Measurements from ENCODE around the gene NFAT5. TPM values are rescaled to one million over a fixed set of nuclear protein-coding genes. Genes with fewer than 3 reads are reported as not detected.

The NFAT5 gene
- total RNA-seq, 1 experiment from 2014 or later = 57.9 TPM

DNA sequence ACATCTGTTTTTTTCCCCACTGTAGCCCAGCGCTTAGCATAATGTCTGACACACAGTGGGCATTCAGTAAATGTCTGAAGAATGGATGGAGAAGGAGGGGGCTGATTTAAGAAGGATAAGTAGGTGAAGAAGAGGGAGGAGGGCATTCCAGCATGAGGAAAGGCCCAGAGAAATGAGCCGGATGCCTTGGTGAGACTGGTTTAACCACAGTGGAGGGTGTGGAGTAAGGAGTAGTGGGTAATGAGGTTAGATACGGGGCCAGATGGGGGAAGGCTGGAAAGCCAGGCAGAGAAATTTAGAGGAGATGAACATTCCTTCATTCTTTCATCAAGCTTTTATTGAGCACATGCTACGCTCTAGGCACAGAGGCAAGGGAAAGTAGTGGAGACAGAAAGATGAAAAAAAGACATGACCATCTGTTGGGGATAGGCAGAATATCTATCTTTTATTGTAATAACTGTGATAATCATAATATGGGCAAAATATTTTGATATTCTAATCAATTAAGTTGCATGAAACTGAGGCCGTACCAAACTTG is 43.7 kb upstream of the NFAT5 start:
- TF ChIP-seq, protein P1, sequence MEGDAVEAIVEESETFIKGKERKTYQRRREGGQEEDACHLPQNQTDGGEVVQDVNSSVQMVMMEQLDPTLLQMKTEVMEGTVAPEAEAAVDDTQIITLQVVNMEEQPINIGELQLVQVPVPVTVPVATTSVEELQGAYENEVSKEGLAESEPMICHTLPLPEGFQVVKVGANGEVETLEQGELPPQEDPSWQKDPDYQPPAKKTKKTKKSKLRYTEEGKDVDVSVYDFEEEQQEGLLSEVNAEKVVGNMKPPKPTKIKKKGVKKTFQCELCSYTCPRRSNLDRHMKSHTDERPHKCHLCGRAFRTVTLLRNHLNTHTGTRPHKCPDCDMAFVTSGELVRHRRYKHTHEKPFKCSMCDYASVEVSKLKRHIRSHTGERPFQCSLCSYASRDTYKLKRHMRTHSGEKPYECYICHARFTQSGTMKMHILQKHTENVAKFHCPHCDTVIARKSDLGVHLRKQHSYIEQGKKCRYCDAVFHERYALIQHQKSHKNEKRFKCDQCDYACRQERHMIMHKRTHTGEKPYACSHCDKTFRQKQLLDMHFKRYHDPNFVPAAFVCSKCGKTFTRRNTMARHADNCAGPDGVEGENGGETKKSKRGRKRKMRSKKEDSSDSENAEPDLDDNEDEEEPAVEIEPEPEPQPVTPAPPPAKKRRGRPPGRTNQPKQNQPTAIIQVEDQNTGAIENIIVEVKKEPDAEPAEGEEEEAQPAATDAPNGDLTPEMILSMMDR (IDR thresholded peaks at IDR 0.05; ENCODE audit: unreplicated experiment) = no peak
- intact Hi-C loops (cut with micrococcal nuclease; ENCODE audit: unreplicated experiment) = no loop called here
- BruUV-seq (replicated peaks) = no TSS peak
- Mint-ChIP-seq H3K9me3 (ENCODE audit: low read depth, unreplicated experiment) (peaks cover 3% of the 10 kb centered on the region), H3K4me1 (ENCODE audit: low read depth, unreplicated experiment) (peaks cover 8% of the 10 kb centered on the region), H3K27ac (ENCODE audit: unreplicated experiment) (no peak overlapping the region), H3K27me3 (ENCODE audit: unreplicated experiment) (no peaks in the 10 kb centered on the region), H3K4me3 (ENCODE audit: low read depth, unreplicated experiment) (no peak overlapping the region), H3K36me3 (ENCODE audit: insufficient read depth, unreplicated experiment) (no peaks in the 10 kb centered on the region)
- CTCF ChIA-PET = interaction anchor here (0.5 kb wide), 1 partner anchor 84 kb away, joined by 3 read pairs; no protein-coding TSS in a partner anchor
- DNase-seq = no peak

DNA sequence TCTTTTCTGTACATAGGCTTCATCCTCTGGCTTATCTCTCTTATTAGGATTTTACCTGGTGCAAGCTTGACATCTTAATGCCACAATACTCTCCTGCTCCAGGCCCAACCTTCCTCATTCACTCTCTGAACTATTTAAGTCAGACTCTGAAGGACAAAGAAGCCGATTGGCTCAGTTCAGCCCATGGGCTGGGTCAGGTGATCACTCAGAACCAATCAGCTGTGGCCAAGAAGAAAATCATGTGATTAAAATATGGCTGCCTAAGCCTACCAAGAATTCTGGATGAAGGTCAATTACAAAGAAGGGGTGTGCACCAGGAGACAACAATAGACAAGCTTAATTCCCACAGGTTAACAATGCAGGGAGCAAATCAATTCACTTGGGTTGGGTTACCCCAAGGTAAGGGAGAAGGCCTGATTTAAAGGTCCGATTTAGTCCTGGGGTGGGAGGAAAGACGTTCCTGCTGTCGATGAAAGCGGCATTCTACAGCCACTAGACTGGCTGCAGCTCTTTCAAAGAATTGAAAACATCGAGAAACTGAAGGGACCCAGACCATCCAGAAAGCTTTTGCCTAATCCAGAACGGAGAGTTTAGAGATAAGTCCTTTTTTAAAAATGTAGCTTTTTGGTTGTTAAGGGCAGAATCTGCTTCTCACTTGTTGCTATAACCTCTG is 42.9 kb upstream of the NFAT5 start:
- intact Hi-C loops (cut with micrococcal nuclease; ENCODE audit: unreplicated experiment) = no loop called here
- BruUV-seq (replicated peaks) = no TSS peak
- Mint-ChIP-seq H3K27ac (ENCODE audit: unreplicated experiment) (no peak overlapping the region), H3K36me3 (ENCODE audit: insufficient read depth, unreplicated experiment) (no peaks in the 10 kb centered on the region), H3K9me3 (ENCODE audit: low read depth, unreplicated experiment) (peaks cover 3% of the 10 kb centered on the region), H3K4me3 (ENCODE audit: low read depth, unreplicated experiment) (no peak overlapping the region), H3K27me3 (ENCODE audit: unreplicated experiment) (no peaks in the 10 kb centered on the region), H3K4me1 (ENCODE audit: low read depth, unreplicated experiment) (peaks cover 8% of the 10 kb centered on the region)
- TF ChIP-seq, protein P1 (IDR thresholded peaks at IDR 0.05; ENCODE audit: unreplicated experiment) = no peak
- DNase-seq = no peak
- CTCF ChIA-PET = no interaction called here

DNA sequence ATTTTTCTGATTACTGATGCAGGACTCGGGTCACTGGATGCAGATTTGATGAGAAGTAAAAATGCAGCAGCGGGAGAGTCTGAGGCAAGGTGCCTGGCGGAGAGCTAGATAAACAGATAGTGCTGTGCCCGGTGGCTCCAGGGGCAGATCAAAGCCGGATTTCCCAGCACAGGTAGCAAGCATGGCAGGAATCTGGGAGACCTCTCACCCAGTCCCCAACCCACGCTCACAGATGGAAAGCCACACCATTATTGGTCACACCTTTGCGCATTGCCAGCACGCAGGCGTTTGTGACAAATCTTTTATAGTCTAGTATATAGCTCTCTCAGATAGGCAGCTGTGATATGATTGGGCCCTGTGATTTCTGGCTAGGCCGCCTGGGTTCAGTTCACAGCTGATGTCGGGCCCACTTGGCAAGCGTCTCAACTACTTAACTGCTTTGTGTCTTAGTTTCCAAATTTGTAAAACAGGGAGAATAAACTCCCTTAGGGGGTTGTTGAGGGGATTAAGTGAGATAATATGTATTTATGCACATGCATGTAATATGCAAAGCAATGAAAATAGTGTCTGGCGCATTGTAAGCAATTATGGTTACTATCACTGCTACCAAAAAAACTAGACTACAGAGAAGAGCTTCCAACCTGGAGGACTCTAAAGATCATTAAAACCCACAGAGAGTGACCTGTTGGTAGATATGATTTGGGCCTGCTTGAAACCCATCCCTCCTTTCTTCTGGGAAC is 42.0 kb upstream of the NFAT5 start:
- no peak overlapping the region for H3K4me3 Mint-ChIP-seq (ENCODE audit: low read depth, unreplicated experiment)
- CTCF ChIA-PET = no interaction called here
- BruUV-seq (replicated peaks) = no TSS peak
- no peaks in the 10 kb centered on the region for H3K36me3 Mint-ChIP-seq (ENCODE audit: insufficient read depth, unreplicated experiment)
- DNase-seq = no peak
- H3K27me3 Mint-ChIP-seq (ENCODE audit: unreplicated experiment) = no peaks in the 10 kb centered on the region
- no peak overlapping the region for H3K27ac Mint-ChIP-seq (ENCODE audit: unreplicated experiment)
- peaks cover 8% of the 10 kb centered on the region for H3K4me1 Mint-ChIP-seq (ENCODE audit: low read depth, unreplicated experiment)
- intact Hi-C loops (cut with micrococcal nuclease; ENCODE audit: unreplicated experiment) = no loop called here
- TF ChIP-seq, protein P1 (IDR thresholded peaks at IDR 0.05; ENCODE audit: unreplicated experiment) = no peak
- peaks cover 3% of the 10 kb centered on the region for H3K9me3 Mint-ChIP-seq (ENCODE audit: low read depth, unreplicated experiment)

DNA sequence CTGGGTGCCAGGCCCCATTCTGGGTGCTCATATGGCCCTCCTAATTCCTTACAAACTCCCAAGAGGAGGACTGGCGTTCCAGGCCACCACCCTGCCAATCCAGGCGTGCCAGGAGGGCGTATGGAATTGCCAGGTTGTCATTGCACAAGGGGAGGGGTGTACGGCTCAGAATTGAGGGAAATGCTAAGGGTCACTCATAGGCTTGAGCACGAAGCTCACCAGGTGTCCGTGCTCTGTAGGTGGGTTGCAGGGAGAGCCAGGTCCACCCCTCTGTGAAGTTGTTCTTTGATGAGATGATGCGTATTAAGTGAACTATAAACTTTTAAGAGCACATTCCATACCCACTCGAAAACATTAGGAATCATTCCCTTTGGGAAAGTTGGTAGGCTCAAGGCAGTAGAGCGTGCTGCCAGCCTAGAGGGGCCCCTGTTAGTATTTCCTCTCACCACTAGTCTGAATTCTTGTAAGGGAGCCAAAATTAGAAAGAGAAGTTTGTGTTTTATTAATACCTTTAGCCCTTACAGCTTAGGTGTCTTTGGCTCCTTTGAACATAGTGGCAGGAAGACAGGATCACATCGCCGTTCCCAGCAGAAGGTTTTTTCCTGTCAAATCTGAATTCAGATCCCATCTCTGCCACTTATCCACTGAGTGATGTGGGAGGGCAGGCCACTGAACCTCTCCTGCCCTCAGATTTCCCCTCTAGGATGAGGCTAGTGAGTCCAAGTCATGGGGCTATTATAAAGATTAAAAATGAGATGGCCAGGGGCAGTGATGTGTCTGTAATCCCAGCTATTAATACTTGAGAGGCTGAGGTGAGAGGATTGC is 38.7 kb upstream of the NFAT5 start:
- TF ChIP-seq, protein P1 (IDR thresholded peaks at IDR 0.05; ENCODE audit: unreplicated experiment) = no peak
- no peak for DNase-seq
- Mint-ChIP-seq H3K9me3 (ENCODE audit: low read depth, unreplicated experiment) (peaks cover 3% of the 10 kb centered on the region), H3K27me3 (ENCODE audit: unreplicated experiment) (no peaks in the 10 kb centered on the region), H3K4me3 (ENCODE audit: low read depth, unreplicated experiment) (no peak overlapping the region), H3K4me1 (ENCODE audit: low read depth, unreplicated experiment) (peaks cover 25% of the 10 kb centered on the region), H3K36me3 (ENCODE audit: insufficient read depth, unreplicated experiment) (peaks cover 21% of the 10 kb centered on the region), H3K27ac (ENCODE audit: unreplicated experiment) (no peak overlapping the region)
- BruUV-seq (replicated peaks) = no TSS peak
- intact Hi-C loops (cut with micrococcal nuclease; ENCODE audit: unreplicated experiment) = no loop called here
- CTCF ChIA-PET = interaction anchor here (0.6 kb wide), 1 partner anchor 166 kb away, joined by 3 read pairs; no protein-coding TSS in a partner anchor

Data from Calu3 (cell line).